ENCODE data around the gene CCNF.

Gene CCNF

GRCh38 chr16:2472885-2473445 lies 43.7 kb downstream of the CCNF start:
- H3K36me3 ChIP-seq: peaks cover 16% of the 10 kb centered on the region
- H3K27ac ChIP-seq: peak overlapping the region; percentile 100
- no peaks in the 10 kb centered on the region for H3K9me3 ChIP-seq (ENCODE audit: severe bottlenecking)
- H3K4me3 ChIP-seq (ENCODE audit: low read depth, low read length): peak overlapping the region; percentile 36
- H3K27me3 ChIP-seq (ENCODE audit: insufficient read depth, low read depth, severe bottlenecking): no peaks in the 10 kb centered on the region
- TF ChIP-seq CTCF (IDR thresholded peaks at IDR 0.05; ENCODE audit: low read depth, low read length): no peak
- DNase-seq: no peak

GRCh38 chr16:2473446-2473926 lies 44.2 kb downstream of the CCNF start:
- H3K27ac ChIP-seq: peak overlapping the region; percentile 100
- DNase-seq: peak; percentile 90
- no peaks in the 10 kb centered on the region for H3K27me3 ChIP-seq (ENCODE audit: insufficient read depth, low read depth, severe bottlenecking)
- peak overlapping the region; percentile 36 for H3K4me3 ChIP-seq (ENCODE audit: low read depth, low read length)
- H3K36me3 ChIP-seq: peaks cover 19% of the 10 kb centered on the region
- no peak for TF ChIP-seq CTCF (IDR thresholded peaks at IDR 0.05; ENCODE audit: low read depth, low read length)
- no peaks in the 10 kb centered on the region for H3K9me3 ChIP-seq (ENCODE audit: severe bottlenecking)

- Histone ChIP-seq H3K4me3 (ENCODE audit: low read depth, low read length) (peak overlapping the region; percentile 61), H3K27ac (peak overlapping the region; percentile 100), H3K27me3 (ENCODE audit: insufficient read depth, low read depth, severe bottlenecking) (no peaks in the 10 kb centered on the region), H3K36me3 (peaks cover 23% of the 10 kb centered on the region), H3K9me3 (ENCODE audit: severe bottlenecking) (no peaks in the 10 kb centered on the region)
- peak; percentile 44 for DNase-seq
- peak; percentile 48 for TF ChIP-seq CTCF (IDR thresholded peaks at IDR 0.05; ENCODE audit: low read depth, low read length)
Observed at GRCh38 chr16:2473999-2474876, 45.0 kb downstream of the CCNF start.

- H3K27ac ChIP-seq: peak within 1 kb of the TSS; percentile 100
Observed at GRCh38 chr16:2474877-2475412, 45.7 kb downstream of the CCNF start, which contains the start of gene TBC1D24. Gene TBC1D24, plus strand, starts transcription at chr16:2475127. Its CDS starts 21,022 bp downstream, at chr16:2496149.

More at GRCh38 chr16:2474877-2475412, 45.7 kb downstream of the CCNF start, which contains the start of gene TBC1D24:
- Histone ChIP-seq H3K27me3 (ENCODE audit: insufficient read depth, low read depth, severe bottlenecking) (no peaks in the 10 kb centered on the region), H3K36me3 (peaks cover 27% of the 10 kb centered on the region), H3K4me3 (ENCODE audit: low read depth, low read length) (peak within 1 kb of the TSS; percentile 61), H3K9me3 (ENCODE audit: severe bottlenecking) (no peaks in the 10 kb centered on the region)
- TF ChIP-seq CTCF (IDR thresholded peaks at IDR 0.05; ENCODE audit: low read depth, low read length): no peak
- peak; percentile 85 for DNase-seq

Measured in WERI-Rb-1 (cell line).